ENCODE results near the gene TGFBR2. TPM values are rescaled to one million over a fixed set of nuclear protein-coding genes. Genes with fewer than 3 reads are reported as not detected.

Gene TGFBR2
- total RNA-seq, 2 donors from 2014 or later = 53.0 to 69.6 TPM

- Histone ChIP-seq H3K9me3 (no peaks in the 10 kb centered on the region), H3K36me3 (no peaks in the 10 kb centered on the region), H3K27me3 (replicated peaks; ENCODE audit: insufficient read depth) (no peaks in the 10 kb centered on the region), H3K4me1 (replicated peaks) (no peaks in the 10 kb centered on the region), H3K4me3 (no peak overlapping the region), H3K27ac (no peak overlapping the region)
- WGBS = 88% methylated on average over 5 of the region's 5 CpGs
- TF ChIP-seq CTCF (IDR thresholded peaks at IDR 0.05) (no peak), POLR2AphosphoS5 (IDR thresholded peaks at IDR 0.05) (no peak), POLR2A (IDR thresholded peaks at IDR 0.05) (no peak)
- intact Hi-C loops (cut with DNase I) = no loop called here
- no peak for DNase-seq (ENCODE audit: low spot score)
These were observed 39.9 kb downstream of the TGFBR2 start for GRCh38 chr3:30646181-30646876.

GRCh38 chr3:30646961-30647752, 40.8 kb downstream of the TGFBR2 start:
- DNase-seq (ENCODE audit: low spot score) = no peak
- H3K27ac ChIP-seq = no peak overlapping the region
- H3K27me3 ChIP-seq (replicated peaks; ENCODE audit: insufficient read depth) = no peaks in the 10 kb centered on the region
- H3K36me3 ChIP-seq = no peaks in the 10 kb centered on the region
- intact Hi-C loops (cut with DNase I) = no loop called here
- TF ChIP-seq CTCF (IDR thresholded peaks at IDR 0.05) (no peak), POLR2AphosphoS5 (IDR thresholded peaks at IDR 0.05) (no peak), POLR2A (IDR thresholded peaks at IDR 0.05) (no peak)
- no peaks in the 10 kb centered on the region for H3K4me1 ChIP-seq (replicated peaks)
- WGBS = 89% methylated on average over 5 of the region's 5 CpGs
- H3K9me3 ChIP-seq = no peaks in the 10 kb centered on the region
- no peak overlapping the region for H3K4me3 ChIP-seq

- WGBS = 91% methylated on average over 5 of the region's 5 CpGs
- no peaks in the 10 kb centered on the region for H3K36me3 ChIP-seq
These were observed 42.4 kb downstream of the TGFBR2 start for GRCh38 chr3:30648670-30649357.

GRCh38 chr3:30649572-30650318, 43.3 kb downstream of the TGFBR2 start:
- no peaks in the 10 kb centered on the region for H3K9me3 ChIP-seq
- intact Hi-C loops (cut with DNase I) = no loop called here
- no peak overlapping the region for H3K4me3 ChIP-seq
- 63% methylated on average over 9 of the region's 9 CpGs for WGBS
- H3K36me3 ChIP-seq = no peaks in the 10 kb centered on the region
- no peak overlapping the region for H3K27ac ChIP-seq
- no peak for DNase-seq (ENCODE audit: low spot score)
- no peaks in the 10 kb centered on the region for H3K4me1 ChIP-seq (replicated peaks)
- no peaks in the 10 kb centered on the region for H3K27me3 ChIP-seq (replicated peaks; ENCODE audit: insufficient read depth)
- no peak for TF ChIP-seq CTCF (IDR thresholded peaks at IDR 0.05)
- no peak for TF ChIP-seq POLR2AphosphoS5 (IDR thresholded peaks at IDR 0.05)
- no peak for TF ChIP-seq POLR2A (IDR thresholded peaks at IDR 0.05)

More at GRCh38 chr3:30648670-30649357, 42.4 kb downstream of the TGFBR2 start:
- DNase-seq (ENCODE audit: low spot score) = no peak
- H3K4me3 ChIP-seq = no peak overlapping the region
- H3K27ac ChIP-seq = no peak overlapping the region
- TF ChIP-seq POLR2AphosphoS5 (IDR thresholded peaks at IDR 0.05) = no peak
- intact Hi-C loops (cut with DNase I) = no loop called here
- H3K4me1 ChIP-seq (replicated peaks) = no peaks in the 10 kb centered on the region
- no peaks in the 10 kb centered on the region for H3K27me3 ChIP-seq (replicated peaks; ENCODE audit: insufficient read depth)
- no peaks in the 10 kb centered on the region for H3K9me3 ChIP-seq

Data from prostate gland (tissue), 2 donors.